Neuronal stem cell (in vitro differentiated cells): ENCODE results near the gene TMCO6.
"Not testable (repeated sequence)": the region's sequence is repeated elsewhere in the genome, so short reads cannot be mapped to it uniquely, and the experiment has no call there.

Experiments
- DNase-seq: peaks from one replicate; pipeline ENCODE4 v3.0.0-alpha.2; 2013; ENCODE audit warnings: low spot score
- H2AFZ ChIP-seq: one replicate; pipeline ENCODE4 v1.6.1; 2013; ENCODE audit warnings: mild to moderate bottlenecking, low read length, inconsistent platforms
- H2AK5ac ChIP-seq: 2 replicates; pipeline ENCODE4 v1.6.1; 2013; ENCODE audit warnings: low read depth, mild to moderate bottlenecking, inconsistent platforms, low read length, moderate library complexity, mixed read lengths
- H2BK120ac ChIP-seq: 2 replicates; pipeline ENCODE4 v1.6.1; 2013; ENCODE audit warnings: low read depth, mild to moderate bottlenecking, inconsistent platforms, low read length, moderate library complexity, mixed read lengths
- H2BK12ac ChIP-seq: one replicate; pipeline ENCODE4 v1.6.1; 2013; ENCODE audit warnings: low read length, inconsistent platforms
- H2BK15ac ChIP-seq: 2 replicates; pipeline ENCODE4 v1.6.1; 2013; ENCODE audit warnings: mild to moderate bottlenecking, low read length, inconsistent platforms, mixed read lengths
- H2BK5ac ChIP-seq: one replicate; pipeline ENCODE4 v1.6.1; 2013; ENCODE audit warnings: inconsistent platforms, mild to moderate bottlenecking, low read length, moderate library complexity
- H3K14ac ChIP-seq: one replicate; pipeline ENCODE4 v1.6.1; 2013; ENCODE audit warnings: low read length, inconsistent platforms
- H3K18ac ChIP-seq: 2 replicates; pipeline ENCODE4 v1.6.1; 2013; ENCODE audit warnings: low read length, inconsistent platforms
- H3K23ac ChIP-seq: 2 replicates; pipeline ENCODE4 v1.6.1; 2013; ENCODE audit warnings: low read depth, mild to moderate bottlenecking, mixed read lengths, low read length, inconsistent platforms; ENCODE audit not compliant: poor library complexity
- H3K27ac ChIP-seq: replicated peaks from 3 replicates; pipeline ENCODE4 v1.5.1; 2013; ENCODE audit warnings: low read length, inconsistent platforms
- H3K27me3 ChIP-seq, 3 experiments: 2 replicates each; pipeline ENCODE4 v1.6.1; 2013; ENCODE audit warnings: low read length in 3 of 3, mild to moderate bottlenecking in 2 of 3, inconsistent platforms in 1 of 3, low read depth in 1 of 3, mixed read lengths in 1 of 3, moderate library complexity in 1 of 3; ENCODE audit not compliant: control insufficient read depth in 3 of 3, insufficient read depth in 3 of 3
- H3K36me3 ChIP-seq, 2 donors: replicated peaks in 1 of 2; 2 replicates each; pipeline ENCODE4 v1.6.1; 2013; ENCODE audit warnings: low read length in 2 of 2; ENCODE audit not compliant: control insufficient read depth in 2 of 2, insufficient read depth in 2 of 2
- H3K4ac ChIP-seq: 2 replicates; pipeline ENCODE4 v1.6.1; 2013; ENCODE audit warnings: inconsistent platforms, mild to moderate bottlenecking, low read length, moderate library complexity
- H3K4me1 ChIP-seq, 2 donors: 1 replicate in 1 of 2; 2 replicates in 1 of 2; pipeline ENCODE4 v1.6.1; 2013; ENCODE audit warnings: low read length in 2 of 2, low read depth in 1 of 2; ENCODE audit not compliant: control insufficient read depth in 2 of 2, insufficient read depth in 1 of 2
- H3K4me2 ChIP-seq: one replicate; pipeline ENCODE4 v1.6.1; 2013; ENCODE audit warnings: mild to moderate bottlenecking, low read length, inconsistent platforms; ENCODE audit not compliant: insufficient read depth, poor library complexity, severe bottlenecking
- H3K4me3 ChIP-seq, 2 donors: 2 replicates each; pipeline ENCODE4 v1.5.1; 2013; ENCODE audit warnings: low read length in 2 of 2, mild to moderate bottlenecking in 2 of 2, inconsistent platforms in 1 of 2, moderate library complexity in 1 of 2
- H3K79me1 ChIP-seq: one replicate; pipeline ENCODE4 v1.6.1; 2013; ENCODE audit warnings: low read depth, mild to moderate bottlenecking, inconsistent platforms, low read length, moderate library complexity
- H3K9ac ChIP-seq: one replicate; pipeline ENCODE4 v1.6.1; 2013; ENCODE audit warnings: mild to moderate bottlenecking, low read depth, low read length, inconsistent platforms; ENCODE audit not compliant: poor library complexity
- H3K9me3 ChIP-seq, 2 donors: replicated peaks in 1 of 2; 2 replicates each; pipeline versions ENCODE3 to v1.6.1; 2013; ENCODE audit warnings: low read length in 2 of 2, mild to moderate bottlenecking in 2 of 2, inconsistent platforms in 1 of 2, low read depth in 1 of 2, mixed read lengths in 1 of 2, moderate library complexity in 1 of 2; ENCODE audit not compliant: control insufficient read depth in 2 of 2, insufficient read depth in 1 of 2
- H4K8ac ChIP-seq: one replicate; pipeline ENCODE4 v1.6.1; 2013; ENCODE audit warnings: low read depth, mild to moderate bottlenecking, inconsistent platforms, low read length, moderate library complexity
- H4K91ac ChIP-seq: one replicate; pipeline ENCODE4 v1.6.1; 2013; ENCODE audit warnings: low read length, low read depth, mild to moderate bottlenecking, inconsistent platforms; ENCODE audit not compliant: poor library complexity
- WGBS, 2 donors: extraction: QIAGEN DNeasy Blood & Tissue Kit; methylation state at CpG; one replicate each; pipeline ENCODE4 v1.1.7; 2013; ENCODE audit warnings: missing lambda C conversion rate in 2 of 2, mixed read lengths in 1 of 2; ENCODE audit not compliant: insufficient read length in 2 of 2, insufficient replicate concordance in 1 of 2; ENCODE audit errors: extremely low coverage in 2 of 2; 5-methylcytosine and 5-hydroxymethylcytosine counted together

TMCO6 gene

DNA sequence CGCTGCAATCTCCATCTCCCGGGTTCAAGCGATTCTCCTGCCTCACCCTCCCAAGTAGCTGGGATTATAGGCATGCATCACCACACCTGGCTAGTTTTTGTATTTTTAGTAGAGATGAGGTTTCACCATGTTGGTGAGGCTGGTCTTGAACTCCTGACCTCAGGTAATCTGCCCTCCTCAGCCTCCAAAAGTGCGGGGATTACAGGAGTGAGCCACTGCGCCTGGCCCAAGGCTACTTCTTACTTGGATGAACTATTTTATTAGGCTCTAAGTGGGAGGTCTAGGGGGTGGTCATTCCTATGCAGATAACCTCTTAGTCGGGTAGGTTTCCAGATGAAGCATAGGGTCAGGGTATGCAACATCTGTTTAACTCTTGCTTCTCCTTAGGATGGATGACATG is 21.1 kb downstream of the TMCO6 start:
- H2BK12ac ChIP-seq, H3K23ac ChIP-seq, H2BK15ac ChIP-seq, H2BK120ac ChIP-seq, H3K27me3 ChIP-seq, H4K91ac ChIP-seq, H3K4ac ChIP-seq, H2AK5ac ChIP-seq, H3K79me1 ChIP-seq, H2AFZ ChIP-seq, H3K9ac ChIP-seq, H3K14ac ChIP-seq, H4K8ac ChIP-seq, H3K4me1 ChIP-seq, H3K27ac ChIP-seq, H3K4me2 ChIP-seq, H3K9me3 ChIP-seq, H3K4me3 ChIP-seq, H2BK5ac ChIP-seq, H3K18ac ChIP-seq, DNase-seq: not testable (repeated sequence)
- no CpG with 5 or more reads among the region's 6 CpGs for WGBS, 2 donors
- H3K36me3 ChIP-seq, result peaks cover 40 to 81% of the 10 kb centered on the region in 2 donors

DNA sequence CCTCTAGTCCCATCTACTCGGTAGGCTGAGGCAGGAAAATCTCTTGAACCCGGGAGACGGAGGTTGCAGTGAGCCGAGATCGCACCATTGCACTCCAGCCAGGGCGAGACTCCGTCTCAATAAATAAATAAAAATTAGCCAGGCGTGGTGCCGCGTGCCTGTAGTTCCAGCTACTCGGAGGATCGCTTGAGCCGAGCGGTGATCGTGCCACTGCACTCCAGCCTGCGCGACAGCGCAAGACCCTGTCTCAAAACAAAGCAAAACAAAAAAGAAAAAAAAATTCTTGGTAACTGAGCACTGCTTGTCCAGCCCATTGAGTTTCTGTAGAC is 24.7 kb downstream of the TMCO6 start:
- Histone ChIP-seq H3K4me1 (peaks cover 0 to 2% of the 10 kb centered on the region in 2 donors), H3K4ac (no peak overlapping the region), H2BK5ac (no peak overlapping the region), H3K9ac (peak overlapping the region; percentile 93), H2BK12ac (no peak overlapping the region), H2AK5ac (no peak overlapping the region), H4K8ac (no peak overlapping the region), H3K23ac (no peak overlapping the region), H4K91ac (no peak overlapping the region), H3K9me3 (no peaks in the 10 kb centered on the region), H2AFZ (peak overlapping the region; percentile 86), H3K27me3 (no peaks in the 10 kb centered on the region), H3K18ac (no peak overlapping the region), H2BK120ac (no peak overlapping the region), H2BK15ac (no peak overlapping the region), H3K36me3 (peaks cover 35 to 71% of the 10 kb centered on the region in 2 donors), H3K79me1 (no peaks in the 10 kb centered on the region), H3K4me3 (peak overlapping the region; percentile 89 to 95), H3K4me2 (peak overlapping the region; percentile 90), H3K27ac (no peak overlapping the region), H3K14ac (no peak overlapping the region)
- WGBS, 2 donors, result no CpG with 5 or more reads among the region's 18 CpGs
- DNase-seq, result no peak

DNA sequence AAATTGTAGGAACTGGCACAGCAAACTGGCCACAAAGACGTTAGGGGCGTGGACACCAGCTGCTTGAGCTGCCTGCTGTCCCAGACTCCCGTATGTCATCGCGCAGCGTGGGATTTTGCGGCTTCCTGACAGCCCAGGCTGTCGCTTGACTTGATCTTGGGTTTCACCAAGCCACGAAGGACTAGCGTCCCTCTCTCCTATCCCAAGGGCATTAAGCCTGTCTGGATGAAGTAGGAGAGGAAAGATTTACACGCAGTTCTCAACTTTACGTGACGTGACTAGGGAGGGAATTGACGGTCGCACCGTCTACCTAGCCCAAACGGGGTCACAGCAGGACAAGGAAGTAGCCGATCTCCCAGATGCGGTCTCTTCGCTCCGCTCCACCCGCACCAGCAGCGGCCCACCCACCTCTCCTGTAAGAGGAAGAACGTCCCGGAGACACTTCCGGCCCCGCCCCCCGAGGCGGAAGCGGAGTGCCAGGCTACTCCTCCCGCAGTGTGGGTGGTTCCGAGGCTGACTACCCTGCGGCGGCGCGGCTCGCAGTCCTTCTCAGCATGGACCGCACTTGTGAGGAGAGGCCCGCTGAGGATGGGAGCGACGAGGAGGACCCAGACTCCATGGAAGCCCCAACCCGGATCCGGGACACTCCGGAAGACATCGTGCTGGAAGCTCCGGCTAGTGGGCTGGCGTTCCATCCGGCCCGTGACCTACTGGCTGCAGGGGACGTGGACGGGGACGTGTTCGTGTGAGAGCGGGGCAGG is 25.3 kb downstream of the TMCO6 start, which contains the start of gene WDR55:
WDR55 (plus strand) TSS at position 546 of the 761 bp plus-strand sequence; CDS start at position 555, 9 bp downstream.
- Histone ChIP-seq H3K9ac (peak within 1 kb of the TSS; percentile 93), H4K91ac (no peak within 1 kb of the TSS), H2AFZ (peak within 1 kb of the TSS; percentile 86), H3K4me2 (peak within 1 kb of the TSS; percentile 90), H3K36me3 (peaks cover 36 to 71% of the 10 kb centered on the region in 2 donors), H3K9me3 (no peaks in the 10 kb centered on the region), H3K14ac (peak within 1 kb of the TSS; percentile 78), H3K79me1 (no peaks in the 10 kb centered on the region), H4K8ac (no peak within 1 kb of the TSS), H3K18ac (peak within 1 kb of the TSS; percentile 95), H3K23ac (peak within 1 kb of the TSS; percentile 90), H3K4me1 (peaks cover 0 to 2% of the 10 kb centered on the region in 2 donors), H2BK15ac (peak within 1 kb of the TSS; percentile 84), H3K4me3 (peak within 1 kb of the TSS; percentile 89 to 95), H2BK120ac (no peak within 1 kb of the TSS), H3K4ac (no peak within 1 kb of the TSS), H2BK5ac (no peak within 1 kb of the TSS), H2AK5ac (no peak within 1 kb of the TSS), H2BK12ac (peak within 1 kb of the TSS; percentile 77), H3K27ac (peak within 1 kb of the TSS; percentile 63), H3K27me3 (no peaks in the 10 kb centered on the region)
- peak; percentile 86 for DNase-seq
- no CpG with 5 or more reads among the region's 54 CpGs for WGBS, 2 donors

DNA sequence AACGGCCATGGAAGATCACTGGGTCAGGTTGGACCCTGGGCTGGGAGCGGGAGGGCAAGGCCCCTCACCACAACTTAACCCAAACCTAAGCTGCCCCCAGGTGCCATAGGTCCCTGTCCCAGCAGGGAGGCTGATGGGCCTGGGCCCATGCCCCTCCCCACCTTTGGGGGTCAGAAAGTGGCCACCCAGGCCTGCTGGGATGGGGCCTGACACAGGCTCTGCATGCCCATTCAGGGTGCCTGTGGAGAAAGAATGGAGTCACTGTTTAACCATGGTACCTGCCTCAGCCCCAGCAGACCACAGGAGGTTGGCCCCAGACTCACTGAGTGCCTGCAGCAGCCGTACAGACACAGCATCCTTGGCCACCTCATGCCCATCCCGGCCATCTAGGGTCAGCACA is 31.8 kb downstream of the TMCO6 start:
- H3K4me1 ChIP-seq, H3K18ac ChIP-seq, H2BK5ac ChIP-seq, H2BK12ac ChIP-seq, H3K9ac ChIP-seq, H4K91ac ChIP-seq, H4K8ac ChIP-seq, DNase-seq, H3K14ac ChIP-seq, H3K23ac ChIP-seq, H3K4me2 ChIP-seq, H3K9me3 ChIP-seq, H2AK5ac ChIP-seq, H2BK15ac ChIP-seq, H3K4me3 ChIP-seq, H2BK120ac ChIP-seq, H3K27me3 ChIP-seq, H3K4ac ChIP-seq, H3K79me1 ChIP-seq, H2AFZ ChIP-seq, H3K27ac ChIP-seq: not testable (repeated sequence)
- no CpG with 5 or more reads among the region's 4 CpGs for WGBS, 2 donors
- H3K36me3 ChIP-seq, result peaks cover 42 to 87% of the 10 kb centered on the region in 2 donors
